K562 (cell line): ENCODE data around the gene SLC12A1. TPM values are rescaled to one million over a fixed set of nuclear protein-coding genes. Genes with fewer than 3 reads are reported as not detected.
A peak's percentile ranks its signal among the peaks of the same experiment; 100 is the strongest.

ENCODE experiments used
- LCOR ChIP-seq: sonication (generic); formaldehyde crosslinking; IDR thresholded peaks from 2 replicates; pipeline ENCODE4 v1.8.0; 2022; ENCODE audit warnings: mild to moderate bottlenecking, missing genetic modification reagents
- MIER1 ChIP-seq: fragments of 450-650 bp; IDR thresholded peaks from 2 replicates; pipeline ENCODE4 v1.6.1; 2016; ENCODE audit warnings: antibody characterized with exemption, mild to moderate bottlenecking, low read depth
- MTA1 ChIP-seq: fragments of 450-650 bp; IDR thresholded peaks from 2 replicates; pipeline ENCODE4 v1.6.1; 2017; ENCODE audit warnings: borderline replicate concordance
- MYC ChIP-seq, 2 experiments: fragments of 250-450 bp in 1 of 2; sonication (Bioruptor Pico) in 1 of 2; IDR thresholded peaks; 2 replicates each; pipeline versions ENCODE4 v1.5.1 to v1.6.1; 2012 to 2021; ENCODE audit warnings: low read depth in 2 of 2, borderline replicate concordance in 1 of 2, improper control_type of control experiment in 1 of 2, low read length in 1 of 2, mild to moderate bottlenecking in 1 of 2, moderate library complexity in 1 of 2
- PHF20 ChIP-seq: fragments of 450-650 bp; IDR thresholded peaks from 2 replicates; pipeline ENCODE4 v1.6.1; 2018; ENCODE audit not compliant: partially characterized antibody
- SOX6 ChIP-seq: fragments of 450-650 bp; IDR thresholded peaks from 2 replicates; pipeline ENCODE4 v1.6.1; 2014; ENCODE audit warnings: mild to moderate bottlenecking
- SPI1 ChIP-seq: IDR thresholded peaks from 2 replicates; pipeline ENCODE4 v1.6.1; 2011; ENCODE audit warnings: low read depth, low read length, control low read depth, borderline replicate concordance
- STAT5A ChIP-seq: IDR thresholded peaks from 2 replicates; pipeline ENCODE4 v1.6.1; 2012; ENCODE audit warnings: low read length, inconsistent platforms, borderline replicate concordance
- TBL1XR1 ChIP-seq, 2 experiments: IDR thresholded peaks; 2 replicates each; pipeline ENCODE4 v1.6.1; 2012; ENCODE audit warnings: improper control_type of control experiment in 2 of 2, low read length in 2 of 2, mild to moderate bottlenecking in 1 of 2
- ZNF668 ChIP-seq: fragments of 250-450 bp; sonication (Bioruptor Pico); IDR thresholded peaks from 2 replicates; pipeline ENCODE4 v1.8.0; 2022; ENCODE audit warnings: mild to moderate bottlenecking, inconsistent platforms
- polyA plus RNA-seq, 8 experiments: library from polyadenylated mRNA; depleted of rRNA in 4 of 8; stranded (reverse) in 5 of 8; unstranded in 3 of 8; fragments of >200 nt; fragmentation: Nextera tagmentation in 2 of 8; fragmentation: Illumina TruSeq in 1 of 8; extraction: Ambion mirVana in 2 of 8; extraction: Trizol in 1 of 8; gene quantifications; 2 replicates each; pipeline versions ENCODE4 v1.2.1 to v1.2.3, GENCODE V29; 2011 to 2014; ENCODE audit warnings: inconsistent platforms in 1 of 8, missing spikeins in 1 of 8
- total RNA-seq, 7 experiments: library from RNA; depleted of rRNA in 6 of 7; stranded (reverse); fragments of >200 nt in 6 of 7; fragmentation: Illumina TruSeq in 2 of 7; extraction: Trizol in 2 of 7; gene quantifications; 2 replicates each; pipeline versions ENCODE4 v1.2.1 to v1.2.3, GENCODE V29; 2011 to 2021; ENCODE audit warnings: low replicate concordance in 1 of 7
- TF ChIP-seq, protein P1 (sequence below), 2 experiments: fragments of 200-800 bp in 1 of 2; sonication (Bioruptor generic) in 1 of 2; sonication (generic) in 1 of 2; formaldehyde crosslinking in 1 of 2; IDR thresholded peaks in 1 of 2; conservative IDR thresholded peaks in 1 of 2; 2 replicates each; pipeline versions ENCODE4 v1.5.0 to v1.6.1; 2016 to 2020; ENCODE audit warnings: missing compliant biosample characterization in 1 of 2, missing genetic modification characterization in 1 of 2, missing genetic modification reagents in 1 of 2
- TF ChIP-seq, protein P2 (sequence below), 2 experiments: fragments of 450-650 bp in 1 of 2; sonication (generic) in 1 of 2; formaldehyde crosslinking in 1 of 2; IDR thresholded peaks; 2 replicates each; pipeline versions ENCODE4 v1.7.1 to v1.9.0; 2016 to 2022; ENCODE audit warnings: inconsistent platforms in 1 of 2, mild to moderate bottlenecking in 1 of 2, missing genetic modification reagents in 1 of 2
- TF ChIP-seq, protein P3 (sequence below): fragments of 450-650 bp; IDR thresholded peaks from 2 replicates; pipeline ENCODE4 v1.6.1; 2017; ENCODE audit warnings: antibody characterized with exemption

The SLC12A1 gene
- total and polyA plus RNA-seq, 9 of the 15 experiments (the other 6 are each of a cell fraction or from before 2014, with no cell fraction given): not detected

DNA sequence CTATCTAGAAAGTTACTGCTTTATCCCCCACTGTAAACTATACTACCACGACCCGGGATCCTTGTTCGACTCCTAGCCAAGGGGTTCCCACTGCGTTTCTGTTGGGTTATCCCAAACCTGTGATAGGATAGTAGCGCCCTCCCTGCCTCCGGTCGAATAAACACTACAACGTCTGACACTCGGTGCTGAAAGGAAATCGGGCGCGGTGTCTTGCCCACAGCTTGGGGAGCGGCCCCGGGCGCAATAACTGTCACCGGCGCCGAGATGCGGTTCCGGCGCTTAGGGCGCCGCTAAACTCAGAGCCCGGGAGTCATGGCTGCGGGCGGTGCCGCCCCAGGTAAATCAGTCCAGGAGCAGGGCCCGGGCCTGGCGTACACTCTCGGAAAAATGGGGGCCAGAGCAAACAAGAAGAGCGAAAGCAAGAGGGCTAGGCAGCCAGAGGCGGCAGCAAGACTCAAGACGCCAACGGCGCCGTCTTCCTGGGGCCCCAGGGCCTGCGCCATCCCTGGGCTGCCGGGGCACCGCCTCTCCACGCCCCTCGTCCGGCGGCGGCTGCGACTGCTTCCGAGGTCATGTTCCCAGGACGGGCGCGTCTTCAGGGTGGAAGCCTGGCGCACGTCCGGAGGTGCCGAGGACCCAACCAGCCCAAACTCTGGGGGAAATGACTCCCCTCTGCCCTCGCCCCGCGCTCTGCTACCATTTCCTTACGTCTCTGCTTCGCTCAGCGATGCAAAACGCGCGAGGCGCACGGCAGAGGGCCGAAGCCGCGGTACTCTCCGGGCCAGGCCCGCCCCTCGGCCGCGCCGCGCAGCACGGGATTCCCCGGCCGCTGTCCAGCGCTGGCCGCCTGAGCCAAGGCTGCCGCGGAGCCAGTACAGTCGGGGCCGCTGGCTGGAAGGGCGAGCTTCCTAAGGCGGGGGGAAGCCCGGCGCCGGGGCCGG, 125.0 kb downstream of the SLC12A1 start, which contains the start of gene DUT (continued):
- 0 out of 2 replicates have a peak, but pooled peaks have one; percentile 56 for TF ChIP-seq MYC (IDR thresholded peaks at IDR 0.05; ENCODE audit: low read depth, low read length)
- TF ChIP-seq MYC (CRISPR knock-in tag; IDR thresholded peaks at IDR 0.05; ENCODE audit: borderline replicate concordance, low read depth): 0 out of 2 replicates have a peak, but pooled peaks have one; percentile 50
- no peak; the same call in 1 of the 2 replicates for TF ChIP-seq MIER1
- no peak for TF ChIP-seq SPI1
- TF ChIP-seq LCOR: no peak; the same call in 1 of the 2 replicates
- TF ChIP-seq TBL1XR1 (IDR thresholded peaks at IDR 0.05; ENCODE audit: low read length in 2 of 2): no peak
- TF ChIP-seq, protein P1, sequence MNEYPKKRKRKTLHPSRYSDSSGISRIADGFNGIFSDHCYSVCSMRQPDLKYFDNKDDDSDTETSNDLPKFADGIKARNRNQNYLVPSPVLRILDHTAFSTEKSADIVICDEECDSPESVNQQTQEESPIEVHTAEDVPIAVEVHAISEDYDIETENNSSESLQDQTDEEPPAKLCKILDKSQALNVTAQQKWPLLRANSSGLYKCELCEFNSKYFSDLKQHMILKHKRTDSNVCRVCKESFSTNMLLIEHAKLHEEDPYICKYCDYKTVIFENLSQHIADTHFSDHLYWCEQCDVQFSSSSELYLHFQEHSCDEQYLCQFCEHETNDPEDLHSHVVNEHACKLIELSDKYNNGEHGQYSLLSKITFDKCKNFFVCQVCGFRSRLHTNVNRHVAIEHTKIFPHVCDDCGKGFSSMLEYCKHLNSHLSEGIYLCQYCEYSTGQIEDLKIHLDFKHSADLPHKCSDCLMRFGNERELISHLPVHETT (CRISPR knock-in tag; conservative IDR thresholded peaks at IDR 0.05 in 1 of 2, IDR thresholded peaks at IDR 0.05 in 1 of 2): peak; percentile 27 to 46; a peak in 1 of 4 replicates
- TF ChIP-seq STAT5A: no peak
- TF ChIP-seq MTA1: no peak
- no peak for TF ChIP-seq SOX6
- TF ChIP-seq, protein P2, sequence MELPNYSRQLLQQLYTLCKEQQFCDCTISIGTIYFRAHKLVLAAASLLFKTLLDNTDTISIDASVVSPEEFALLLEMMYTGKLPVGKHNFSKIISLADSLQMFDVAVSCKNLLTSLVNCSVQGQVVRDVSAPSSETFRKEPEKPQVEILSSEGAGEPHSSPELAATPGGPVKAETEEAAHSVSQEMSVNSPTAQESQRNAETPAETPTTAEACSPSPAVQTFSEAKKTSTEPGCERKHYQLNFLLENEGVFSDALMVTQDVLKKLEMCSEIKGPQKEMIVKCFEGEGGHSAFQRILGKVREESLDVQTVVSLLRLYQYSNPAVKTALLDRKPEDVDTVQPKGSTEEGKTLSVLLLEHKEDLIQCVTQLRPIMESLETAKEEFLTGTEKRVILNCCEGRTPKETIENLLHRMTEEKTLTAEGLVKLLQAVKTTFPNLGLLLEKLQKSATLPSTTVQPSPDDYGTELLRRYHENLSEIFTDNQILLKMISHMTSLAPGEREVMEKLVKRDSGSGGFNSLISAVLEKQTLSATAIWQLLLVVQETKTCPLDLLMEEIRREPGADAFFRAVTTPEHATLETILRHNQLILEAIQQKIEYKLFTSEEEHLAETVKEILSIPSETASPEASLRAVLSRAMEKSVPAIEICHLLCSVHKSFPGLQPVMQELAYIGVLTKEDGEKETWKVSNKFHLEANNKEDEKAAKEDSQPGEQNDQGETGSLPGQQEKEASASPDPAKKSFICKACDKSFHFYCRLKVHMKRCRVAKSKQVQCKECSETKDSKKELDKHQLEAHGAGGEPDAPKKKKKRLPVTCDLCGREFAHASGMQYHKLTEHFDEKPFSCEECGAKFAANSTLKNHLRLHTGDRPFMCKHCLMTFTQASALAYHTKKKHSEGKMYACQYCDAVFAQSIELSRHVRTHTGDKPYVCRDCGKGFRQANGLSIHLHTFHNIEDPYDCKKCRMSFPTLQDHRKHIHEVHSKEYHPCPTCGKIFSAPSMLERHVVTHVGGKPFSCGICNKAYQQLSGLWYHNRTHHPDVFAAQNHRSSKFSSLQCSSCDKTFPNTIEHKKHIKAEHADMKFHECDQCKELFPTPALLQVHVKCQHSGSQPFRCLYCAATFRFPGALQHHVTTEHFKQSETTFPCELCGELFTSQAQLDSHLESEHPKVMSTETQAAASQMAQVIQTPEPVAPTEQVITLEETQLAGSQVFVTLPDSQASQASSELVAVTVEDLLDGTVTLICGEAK (IDR thresholded peaks at IDR 0.05): peak; percentile 91
- TF ChIP-seq, protein P2 (CRISPR knock-in tag; IDR thresholded peaks at IDR 0.05): no peak
- TF ChIP-seq, protein P3, sequence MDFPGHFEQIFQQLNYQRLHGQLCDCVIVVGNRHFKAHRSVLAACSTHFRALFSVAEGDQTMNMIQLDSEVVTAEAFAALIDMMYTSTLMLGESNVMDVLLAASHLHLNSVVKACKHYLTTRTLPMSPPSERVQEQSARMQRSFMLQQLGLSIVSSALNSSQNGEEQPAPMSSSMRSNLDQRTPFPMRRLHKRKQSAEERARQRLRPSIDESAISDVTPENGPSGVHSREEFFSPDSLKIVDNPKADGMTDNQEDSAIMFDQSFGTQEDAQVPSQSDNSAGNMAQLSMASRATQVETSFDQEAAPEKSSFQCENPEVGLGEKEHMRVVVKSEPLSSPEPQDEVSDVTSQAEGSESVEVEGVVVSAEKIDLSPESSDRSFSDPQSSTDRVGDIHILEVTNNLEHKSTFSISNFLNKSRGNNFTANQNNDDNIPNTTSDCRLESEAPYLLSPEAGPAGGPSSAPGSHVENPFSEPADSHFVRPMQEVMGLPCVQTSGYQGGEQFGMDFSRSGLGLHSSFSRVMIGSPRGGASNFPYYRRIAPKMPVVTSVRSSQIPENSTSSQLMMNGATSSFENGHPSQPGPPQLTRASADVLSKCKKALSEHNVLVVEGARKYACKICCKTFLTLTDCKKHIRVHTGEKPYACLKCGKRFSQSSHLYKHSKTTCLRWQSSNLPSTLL: no peak
- peak; percentile 77 for TF ChIP-seq PHF20
- no peak for TF ChIP-seq ZNF668 (CRISPR knock-in tag)
